Measurements from ENCODE around the gene TP63.
"Not testable (repeated sequence)": the region's sequence is repeated elsewhere in the genome, so short reads cannot be mapped to it uniquely, and the experiment has no call there.

TP63 gene

GRCh38 chr3:189626286-189626685 is 4.9 kb upstream of the TP63 start:
- DNase-seq = no peak

- DNase-seq = no peak
These were observed 1.3 kb upstream of the TP63 start for GRCh38 chr3:189629803-189630455.

GRCh38 chr3:189630767-189631372 is 319 bp upstream of the TP63 start:
- no peak for DNase-seq

- no peak for DNase-seq
These were observed 220 bp downstream of the TP63 start for GRCh38 chr3:189631409-189631808.

GRCh38 chr3:189632242-189632641 is 1.1 kb downstream of the TP63 start:
- DNase-seq = no peak

GRCh38 chr3:189635339-189635738 is 4.2 kb downstream of the TP63 start:
- DNase-seq = no peak

GRCh38 chr3:189636048-189636447 is 4.9 kb downstream of the TP63 start:
- DNase-seq = no peak

- no peak for DNase-seq
These were observed 6.6 kb downstream of the TP63 start for GRCh38 chr3:189637750-189638149.

GRCh38 chr3:189638276-189639031 is 7.3 kb downstream of the TP63 start:
- DNase-seq = no peak

- DNase-seq = no peak
These were observed 10.6 kb downstream of the TP63 start for GRCh38 chr3:189641776-189642175.

- DNase-seq = no peak
These were observed 15.8 kb downstream of the TP63 start for GRCh38 chr3:189646853-189647542.

GRCh38 chr3:189652042-189652441 is 20.9 kb downstream of the TP63 start:
- no peak for DNase-seq

GRCh38 chr3:189655617-189656016 is 24.4 kb downstream of the TP63 start:
- no peak for DNase-seq

GRCh38 chr3:189659571-189659970 is 28.4 kb downstream of the TP63 start:
- no peak for DNase-seq

GRCh38 chr3:189664311-189664710 is 33.1 kb downstream of the TP63 start:
- DNase-seq = no peak

GRCh38 chr3:189672346-189672745 is 41.2 kb downstream of the TP63 start:
- not testable (repeated sequence) for DNase-seq

GRCh38 chr3:189673535-189673934 is 42.3 kb downstream of the TP63 start:
- DNase-seq = no peak

GRCh38 chr3:189674249-189674913 is 43.2 kb downstream of the TP63 start:
- DNase-seq = no peak

- DNase-seq = no peak
These were observed 46.5 kb downstream of the TP63 start for GRCh38 chr3:189677667-189678066.

GRCh38 chr3:189680723-189681122 is 49.5 kb downstream of the TP63 start:
- no peak for DNase-seq

GRCh38 chr3:189683546-189684255 is 52.5 kb downstream of the TP63 start:
- no peak for DNase-seq

- DNase-seq = no peak
These were observed 53.1 kb downstream of the TP63 start for GRCh38 chr3:189684317-189684716.

All from activated CD4-positive, CD25-positive, alpha-beta regulatory T cell treated with anti-CD3 and anti-CD28 coated beads, Interleukin-2, amount 50 U/mL, for 72 hours (primary cell).